ENCODE data around the gene KCNQ1. TPM values are rescaled to one million over a fixed set of nuclear protein-coding genes. Genes with fewer than 3 reads are reported as not detected.

KCNQ1 gene
- total RNA-seq, 5 donors from 2014 or later (not counting 1 experiment from before 2014, with no cell fraction given), result 20.9 to 32.9 (median 24.0) TPM

- CTCF ChIA-PET, result no interaction called here
- 92% methylated on average over 13 of the region's 17 CpGs for WGBS (ENCODE audit: insufficient coverage)
- Mint-ChIP-seq H3K36me3 (peaks cover 14% of the 10 kb centered on the region), H3K27ac (no peak overlapping the region), H3K9me3 (no peaks in the 10 kb centered on the region), H3K4me1 (no peaks in the 10 kb centered on the region), H3K27me3 (no peaks in the 10 kb centered on the region), H3K4me3 (no peak overlapping the region)
- H3K27me3 ChIP-seq (replicated peaks in 1 of 2; ENCODE audit: control insufficient read depth in 2 of 2, extremely low read depth in 1 of 2, insufficient read depth in 2 of 2, low read length in 1 of 2), result no peaks in the 10 kb centered on the region
- DNase-seq (peak in 2 of 35 experiments; percentile 2), ATAC-seq (replicated peaks in 1 of 4) (no peak)
- H3K4me1 ChIP-seq (ENCODE audit: control insufficient read depth in 1 of 2, extremely low read depth in 1 of 2, insufficient read depth in 2 of 2, low read length in 2 of 2), result no peaks in the 10 kb centered on the region
- H3K9me3 ChIP-seq, result no peaks in the 10 kb centered on the region
- no peak overlapping the region for H3K4me3 ChIP-seq (ENCODE audit: control insufficient read depth in 1 of 2, extremely low read depth in 1 of 2, low read length in 1 of 2)
- H3K27ac ChIP-seq (ENCODE audit: low read length), result no peak overlapping the region
- POLR2A ChIA-PET, result no interaction called here
- no peaks in the 10 kb centered on the region for H3K36me3 ChIP-seq (ENCODE audit: control insufficient read depth in 2 of 2, extremely low read depth in 1 of 2, insufficient read depth in 1 of 2, low read length in 1 of 2)
These were observed 317.6 kb downstream of the KCNQ1 start for GRCh38 chr11:2762451-2762850.

DNA sequence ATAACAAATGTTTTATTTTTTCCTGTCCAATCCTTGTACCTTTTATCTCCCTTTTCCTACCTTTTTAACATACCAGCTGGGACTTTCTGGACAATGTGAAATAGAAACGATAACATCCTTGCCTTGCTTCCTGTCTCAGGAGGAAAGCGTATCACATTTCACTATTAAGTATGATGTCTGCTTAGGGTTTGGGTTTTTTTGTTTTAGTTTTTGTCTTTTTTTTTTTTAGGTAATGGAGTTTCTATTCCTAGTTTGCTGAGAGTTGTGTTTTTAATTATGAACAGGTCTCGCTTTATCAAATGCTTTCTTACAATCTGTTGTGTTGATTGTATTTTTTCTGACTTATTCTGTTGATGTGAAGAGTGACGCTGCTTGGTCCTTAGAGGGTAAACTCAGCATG is 319.2 kb downstream of the KCNQ1 start:
- Histone ChIP-seq H3K4me3 (ENCODE audit: control insufficient read depth in 1 of 2, extremely low read depth in 1 of 2, low read length in 1 of 2) (no peak overlapping the region), H3K4me1 (ENCODE audit: control insufficient read depth in 1 of 2, extremely low read depth in 1 of 2, insufficient read depth in 2 of 2, low read length in 2 of 2) (no peaks in the 10 kb centered on the region), H3K9me3 (no peaks in the 10 kb centered on the region), H3K27me3 (replicated peaks in 1 of 2; ENCODE audit: control insufficient read depth in 2 of 2, extremely low read depth in 1 of 2, insufficient read depth in 2 of 2, low read length in 1 of 2) (no peaks in the 10 kb centered on the region), H3K36me3 (ENCODE audit: control insufficient read depth in 2 of 2, extremely low read depth in 1 of 2, insufficient read depth in 1 of 2, low read length in 1 of 2) (no peaks in the 10 kb centered on the region), H3K27ac (ENCODE audit: low read length) (no peak overlapping the region)
- ChIA-PET POLR2A (interaction anchor here in 1 of 2 donors (0.7 kb wide), 1 partner anchor 146 kb away, joined by 3 read pairs; no protein-coding TSS in a partner anchor), CTCF (no interaction called here)
- no peaks in the 10 kb centered on the region for H3K9me3 Mint-ChIP-seq
- ATAC-seq (replicated peaks in 1 of 4) (no peak), DNase-seq (no peak)
- 90% methylated on average over 2 of the region's 4 CpGs for WGBS (ENCODE audit: insufficient coverage)
- no peaks in the 10 kb centered on the region for H3K27me3 Mint-ChIP-seq
- no peak overlapping the region for H3K4me3 Mint-ChIP-seq
- H3K4me1 Mint-ChIP-seq, result no peaks in the 10 kb centered on the region
- peaks cover 9% of the 10 kb centered on the region for H3K36me3 Mint-ChIP-seq
- no peak overlapping the region for H3K27ac Mint-ChIP-seq

- Histone ChIP-seq H3K4me1 (ENCODE audit: control insufficient read depth in 1 of 2, extremely low read depth in 1 of 2, insufficient read depth in 2 of 2, low read length in 2 of 2) (no peaks in the 10 kb centered on the region), H3K36me3 (ENCODE audit: control insufficient read depth in 2 of 2, extremely low read depth in 1 of 2, insufficient read depth in 1 of 2, low read length in 1 of 2) (peaks cover 0 to 3% of the 10 kb centered on the region in 2 donors), H3K9me3 (no peaks in the 10 kb centered on the region), H3K27me3 (replicated peaks in 1 of 2; ENCODE audit: control insufficient read depth in 2 of 2, extremely low read depth in 1 of 2, insufficient read depth in 2 of 2, low read length in 1 of 2) (peaks cover 0 to under 1% of the 10 kb centered on the region in 2 experiments), H3K4me3 (ENCODE audit: control insufficient read depth in 1 of 2, extremely low read depth in 1 of 2, low read length in 1 of 2) (no peak overlapping the region), H3K27ac (ENCODE audit: low read length) (no peak overlapping the region)
- Mint-ChIP-seq H3K9me3 (no peaks in the 10 kb centered on the region), H3K36me3 (peaks cover 9% of the 10 kb centered on the region), H3K4me3 (no peak overlapping the region), H3K27me3 (no peaks in the 10 kb centered on the region), H3K4me1 (no peaks in the 10 kb centered on the region), H3K27ac (no peak overlapping the region)
- ATAC-seq (replicated peaks in 1 of 4) (no peak), DNase-seq (no peak)
- no CpG with 5 or more reads among the region's 3 CpGs for WGBS (ENCODE audit: insufficient coverage)
- CTCF ChIA-PET, result no interaction called here
- POLR2A ChIA-PET, result interaction anchor here in 1 of 2 donors (0.6 kb wide), 1 partner anchor 98 kb away, joined by 3 read pairs; no protein-coding TSS in a partner anchor
These were observed 320.7 kb downstream of the KCNQ1 start for GRCh38 chr11:2765491-2765890.

DNA sequence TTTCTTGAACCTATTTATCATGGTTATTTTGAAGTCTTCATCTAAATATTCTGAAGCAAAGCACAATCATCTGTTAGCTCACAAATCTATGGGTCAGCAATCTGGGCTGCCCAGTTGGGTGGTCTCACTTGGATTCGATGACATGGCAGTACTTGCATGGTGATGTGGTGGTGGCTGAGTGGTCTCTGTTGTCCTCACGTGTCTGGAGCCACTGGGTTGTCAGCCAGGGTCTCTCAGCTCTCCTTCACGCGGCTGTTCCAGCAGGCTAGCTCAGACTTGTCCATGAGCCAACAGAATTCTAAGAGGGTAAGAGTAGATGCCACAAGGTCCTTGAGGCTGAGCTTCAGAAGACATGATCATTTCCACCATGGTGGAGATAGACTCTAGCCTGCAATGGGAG is 321.4 kb downstream of the KCNQ1 start:
- H3K27me3 ChIP-seq (replicated peaks in 1 of 2; ENCODE audit: control insufficient read depth in 2 of 2, extremely low read depth in 1 of 2, insufficient read depth in 2 of 2, low read length in 1 of 2), result peaks cover 0 to 5% of the 10 kb centered on the region in 2 experiments
- H3K4me1 ChIP-seq (ENCODE audit: control insufficient read depth in 1 of 2, extremely low read depth in 1 of 2, insufficient read depth in 2 of 2, low read length in 2 of 2), result no peaks in the 10 kb centered on the region
- no peaks in the 10 kb centered on the region for H3K9me3 ChIP-seq
- Mint-ChIP-seq H3K9me3 (no peaks in the 10 kb centered on the region), H3K4me1 (peaks cover 0 to under 1% (median 0%) of the 10 kb centered on the region in 3 donors), H3K27me3 (no peaks in the 10 kb centered on the region), H3K27ac (no peak overlapping the region), H3K36me3 (peaks cover 9% of the 10 kb centered on the region), H3K4me3 (no peak overlapping the region)
- DNase-seq, result peak in 1 of 35 experiments; percentile 7
- H3K4me3 ChIP-seq (ENCODE audit: control insufficient read depth in 1 of 2, extremely low read depth in 1 of 2, low read length in 1 of 2), result no peak overlapping the region
- CTCF ChIA-PET, result no interaction called here
- no peak for ATAC-seq (replicated peaks in 1 of 4)
- no peak overlapping the region for H3K27ac ChIP-seq (ENCODE audit: low read length)
- POLR2A ChIA-PET, result no interaction called here
- peaks cover 0 to 3% of the 10 kb centered on the region in 2 donors for H3K36me3 ChIP-seq (ENCODE audit: control insufficient read depth in 2 of 2, extremely low read depth in 1 of 2, insufficient read depth in 1 of 2, low read length in 1 of 2)
- WGBS (ENCODE audit: insufficient coverage), result 82% methylated on average over 4 of the region's 4 CpGs

- Histone ChIP-seq H3K4me1 (ENCODE audit: control insufficient read depth in 1 of 2, extremely low read depth in 1 of 2, insufficient read depth in 2 of 2, low read length in 2 of 2) (peaks cover 0 to 3% of the 10 kb centered on the region in 2 experiments), H3K27me3 (replicated peaks in 1 of 2; ENCODE audit: control insufficient read depth in 2 of 2, extremely low read depth in 1 of 2, insufficient read depth in 2 of 2, low read length in 1 of 2) (peaks cover 0 to 5% of the 10 kb centered on the region in 2 experiments), H3K4me3 (ENCODE audit: control insufficient read depth in 1 of 2, extremely low read depth in 1 of 2, low read length in 1 of 2) (no peak overlapping the region), H3K36me3 (ENCODE audit: control insufficient read depth in 2 of 2, extremely low read depth in 1 of 2, insufficient read depth in 1 of 2, low read length in 1 of 2) (peaks cover 0 to 3% of the 10 kb centered on the region in 2 donors), H3K27ac (ENCODE audit: low read length) (no peak overlapping the region), H3K9me3 (no peaks in the 10 kb centered on the region)
- WGBS (ENCODE audit: insufficient coverage), result 93% methylated on average over 3 of the region's 5 CpGs
- H3K27ac Mint-ChIP-seq, result no peak overlapping the region
- POLR2A ChIA-PET, result no interaction called here
- H3K4me1 Mint-ChIP-seq, result peaks cover 0 to 2% (median 0%) of the 10 kb centered on the region in 3 donors
- H3K9me3 Mint-ChIP-seq, result no peaks in the 10 kb centered on the region
- no peak overlapping the region for H3K4me3 Mint-ChIP-seq
- CTCF ChIA-PET, result no interaction called here
- ATAC-seq (replicated peaks in 1 of 4) (no peak), DNase-seq (no peak)
- no peaks in the 10 kb centered on the region for H3K27me3 Mint-ChIP-seq
- H3K36me3 Mint-ChIP-seq, result peaks cover 14% of the 10 kb centered on the region
These were observed 322.3 kb downstream of the KCNQ1 start for GRCh38 chr11:2767071-2767470.

DNA sequence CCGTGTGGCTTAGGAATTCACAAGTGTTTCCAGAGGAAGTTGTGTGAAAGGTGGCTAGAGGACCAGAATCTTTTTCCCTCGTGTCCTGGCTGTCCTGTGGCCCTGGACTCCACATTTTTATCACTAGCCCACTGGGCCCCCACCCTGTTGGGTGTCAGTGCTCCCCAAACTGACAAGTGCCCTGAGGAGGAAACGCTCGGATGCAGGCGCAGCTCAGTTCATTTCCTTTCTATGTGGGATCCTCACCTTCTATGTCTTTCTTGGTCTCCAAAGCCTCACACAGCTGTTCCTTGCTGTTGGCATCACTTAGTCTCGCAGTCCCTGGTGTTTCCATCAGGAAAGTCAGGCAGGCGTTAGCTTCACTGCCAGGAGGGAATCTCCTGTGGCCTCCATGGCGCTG is 323.0 kb downstream of the KCNQ1 start:
- Histone ChIP-seq H3K36me3 (ENCODE audit: control insufficient read depth in 2 of 2, extremely low read depth in 1 of 2, insufficient read depth in 1 of 2, low read length in 1 of 2) (peaks cover 0 to 3% of the 10 kb centered on the region in 2 donors), H3K9me3 (no peaks in the 10 kb centered on the region), H3K4me1 (ENCODE audit: control insufficient read depth in 1 of 2, extremely low read depth in 1 of 2, insufficient read depth in 2 of 2, low read length in 2 of 2) (peaks cover 0 to 9% of the 10 kb centered on the region in 2 experiments), H3K27me3 (replicated peaks in 1 of 2; ENCODE audit: control insufficient read depth in 2 of 2, extremely low read depth in 1 of 2, insufficient read depth in 2 of 2, low read length in 1 of 2) (peaks cover 0 to 10% of the 10 kb centered on the region in 2 experiments), H3K27ac (ENCODE audit: low read length) (no peak overlapping the region), H3K4me3 (ENCODE audit: control insufficient read depth in 1 of 2, extremely low read depth in 1 of 2, low read length in 1 of 2) (no peak overlapping the region)
- CTCF ChIA-PET, result no interaction called here
- Mint-ChIP-seq H3K9me3 (no peaks in the 10 kb centered on the region), H3K27me3 (no peaks in the 10 kb centered on the region), H3K4me3 (no peak overlapping the region), H3K36me3 (peaks cover 12% of the 10 kb centered on the region), H3K4me1 (peaks cover 2 to 8% (median 3%) of the 10 kb centered on the region in 3 donors), H3K27ac (no peak overlapping the region)
- POLR2A ChIA-PET, result no interaction called here
- no peak for ATAC-seq (replicated peaks in 1 of 4)
- DNase-seq, result peak in 2 of 35 experiments; percentile 2 to 10
- WGBS (ENCODE audit: insufficient coverage), result 98% methylated on average over 4 of the region's 8 CpGs

All from T-cell (primary cell).